ENCODE data around the gene CDKN2B. TPM values are rescaled to one million over a fixed set of nuclear protein-coding genes. Genes with fewer than 3 reads are reported as not detected.

CDKN2B gene
- total and polyA plus RNA-seq, 2 donors (not counting 3 experiments of a cell fraction or from before 2014, with no cell fraction given): 1.6 to 2.1 TPM

GRCh38 chr9:22041344-22041743 is 32.2 kb upstream of the CDKN2B start:
- intact Hi-C loops (cut with micrococcal nuclease): no loop called here
- ChIA-PET POLR2A (no interaction called here), CTCF (interaction anchor here (1.0 to 7.1 kb wide), 5 partner anchors 11 to 228 kb away, joined by 3 to 53 read pairs (median 7); partner anchors contain the start of gene CDKN2B)
- Histone ChIP-seq H2AFZ (ENCODE audit: low read depth, low read length) (no peak overlapping the region), H3K27me3 (ENCODE audit: control insufficient read depth in 2 of 2, insufficient read depth in 2 of 2, low read length in 2 of 2) (no peaks in the 10 kb centered on the region), H3K4me1 (ENCODE audit: control insufficient read depth, extremely low read depth, insufficient read depth, low read length) (peaks cover 21% of the 10 kb centered on the region), H3K4me3 (replicated peaks in 1 of 3; ENCODE audit: insufficient read depth in 1 of 3, low read depth in 1 of 3, low read length in 3 of 3) (no peak overlapping the region), H3K9me1 (replicated peaks; ENCODE audit: control insufficient read depth, extremely low read depth, insufficient read depth, low read length) (no peaks in the 10 kb centered on the region), H3K9ac (replicated peaks; ENCODE audit: extremely low read depth, insufficient read depth, low read length) (no peak overlapping the region), H3K9me3 (replicated peaks; ENCODE audit: control insufficient read depth, insufficient read depth, low read length) (no peaks in the 10 kb centered on the region), H4K20me1 (replicated peaks; ENCODE audit: control insufficient read depth, extremely low read depth, insufficient read depth, low read length) (no peaks in the 10 kb centered on the region), H3K79me2 (ENCODE audit: control insufficient read depth, insufficient read depth, low read length) (no peaks in the 10 kb centered on the region), H3K4me2 (ENCODE audit: insufficient read depth, low read length) (no peak overlapping the region), H3K27ac (ENCODE audit: insufficient read depth, low read depth, low read length) (no peak overlapping the region), H3K36me3 (ENCODE audit: control insufficient read depth in 2 of 2, extremely low read depth in 1 of 2, insufficient read depth in 2 of 2, low read length in 2 of 2) (no peaks in the 10 kb centered on the region)
- BruUV-seq (replicated peaks): no TSS peak
- dilution Hi-C loops (cut with MboI; ENCODE audit: extremely low pct_ligation_motif_present, low sequenced_read_pairs): no loop called here
- DNase-seq (ENCODE audit: low read depth, low spot score) (no peak), FAIRE-seq (no peak)
- no peak for TF ChIP-seq EZH2 (IDR thresholded peaks at IDR 0.05; ENCODE audit: borderline replicate concordance, low read depth, low read length, severe bottlenecking)
- no peak for TF ChIP-seq POLR2A (IDR thresholded peaks at IDR 0.05; ENCODE audit: low read depth, low read length)
- no peak for TF ChIP-seq GATA2 (IDR thresholded peaks at IDR 0.05; ENCODE audit: insufficient read depth, insufficient read length, low read depth, low read length)
- no peak for TF ChIP-seq JUN (IDR thresholded peaks at IDR 0.05; ENCODE audit: borderline replicate concordance, insufficient read depth, insufficient read length, low read depth)
- no peak for TF ChIP-seq FOS (IDR thresholded peaks at IDR 0.05; ENCODE audit: borderline replicate concordance, insufficient read depth, low read length)
- no peak for TF ChIP-seq POLR2AphosphoS5 (IDR thresholded peaks at IDR 0.05; ENCODE audit: insufficient read depth, low read depth, low read length)
- TF ChIP-seq CTCF (IDR thresholded peaks at IDR 0.05; ENCODE audit: extremely low read depth in 1 of 2, insufficient read depth in 1 of 2, low read depth in 1 of 2, low read length in 2 of 2): no peak
- TF ChIP-seq MAX (IDR thresholded peaks at IDR 0.05; ENCODE audit: insufficient read depth, insufficient read length): no peak
- TF ChIP-seq MYC (IDR thresholded peaks at IDR 0.05; ENCODE audit: low read depth, low read length): no peak

All from endothelial cell of umbilical vein (primary cell).